NCI-H1436 treated with DMSO at 0.1 percent for 48 hours (cell line): ENCODE results near the gene GRPR.
"Not testable (repeated sequence)": the region's sequence is repeated elsewhere in the genome, so short reads cannot be mapped to it uniquely, and the experiment has no call there.

Source experiments
- DNase-seq: peaks from one replicate; lab custom pipeline; 2025; lab: John Stamatoyannopoulos, UW

The GRPR gene

DNA sequence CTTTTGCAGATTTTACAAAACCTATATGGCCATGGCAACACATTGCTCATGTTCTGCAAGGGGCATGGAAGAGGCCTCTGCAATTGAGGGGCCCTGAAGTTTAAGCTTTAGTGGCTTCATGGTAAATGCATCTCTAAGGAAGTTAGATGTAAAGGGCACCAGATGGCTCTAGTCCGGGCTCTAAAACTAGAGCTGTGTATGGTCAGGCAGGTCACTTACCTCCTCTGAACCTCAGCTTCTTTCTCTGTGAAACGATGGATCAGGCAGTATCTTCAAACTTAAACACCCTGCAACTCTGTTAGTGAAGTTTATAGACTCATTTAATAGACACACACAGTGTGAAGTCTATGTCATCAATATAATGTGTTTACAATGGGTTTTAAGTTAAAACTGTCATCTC is 53.9 kb downstream of the GRPR start:
- no peak for DNase-seq

DNA sequence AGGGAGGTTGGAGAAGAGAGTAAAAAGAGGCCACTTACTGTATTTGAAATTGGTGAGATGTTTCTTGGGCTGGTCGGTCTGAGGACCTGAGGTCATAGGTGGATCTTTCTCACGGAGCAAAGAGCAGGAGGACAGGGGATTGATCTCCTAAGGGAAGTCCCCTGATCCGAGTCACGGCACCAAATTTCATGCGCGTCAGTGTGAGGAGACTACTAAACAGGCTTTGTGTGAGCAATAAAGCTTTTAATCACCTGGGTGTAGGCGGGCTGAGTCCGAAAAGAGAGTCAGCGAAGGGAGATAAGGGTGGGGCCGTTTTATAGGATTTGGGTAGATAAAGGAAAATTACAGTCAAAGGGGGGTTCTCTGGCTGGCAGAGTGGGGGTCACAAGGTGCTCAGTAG is 60.5 kb downstream of the GRPR start:
- not testable (repeated sequence) for DNase-seq

DNA sequence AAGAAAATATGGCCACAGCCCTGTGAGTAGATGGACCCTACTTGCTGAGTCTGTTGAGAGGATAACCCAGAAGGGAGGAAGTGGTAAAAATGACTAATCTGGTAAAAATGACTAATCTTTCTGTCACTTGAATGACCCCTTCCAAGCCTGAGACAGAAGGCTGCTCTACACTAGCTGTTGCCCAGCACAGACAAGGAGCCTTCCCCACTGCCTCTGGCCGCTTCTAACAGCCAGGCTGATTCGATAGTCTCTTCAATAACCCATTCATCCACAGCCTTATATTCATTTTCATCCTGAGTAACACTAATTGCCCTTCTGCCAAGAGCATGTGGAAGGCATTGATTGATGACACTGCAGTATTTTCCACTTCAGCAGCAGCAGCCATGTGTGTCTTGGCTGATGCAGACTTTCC is 62.4 kb downstream of the GRPR start:
- peak; percentile 1 for DNase-seq

DNA sequence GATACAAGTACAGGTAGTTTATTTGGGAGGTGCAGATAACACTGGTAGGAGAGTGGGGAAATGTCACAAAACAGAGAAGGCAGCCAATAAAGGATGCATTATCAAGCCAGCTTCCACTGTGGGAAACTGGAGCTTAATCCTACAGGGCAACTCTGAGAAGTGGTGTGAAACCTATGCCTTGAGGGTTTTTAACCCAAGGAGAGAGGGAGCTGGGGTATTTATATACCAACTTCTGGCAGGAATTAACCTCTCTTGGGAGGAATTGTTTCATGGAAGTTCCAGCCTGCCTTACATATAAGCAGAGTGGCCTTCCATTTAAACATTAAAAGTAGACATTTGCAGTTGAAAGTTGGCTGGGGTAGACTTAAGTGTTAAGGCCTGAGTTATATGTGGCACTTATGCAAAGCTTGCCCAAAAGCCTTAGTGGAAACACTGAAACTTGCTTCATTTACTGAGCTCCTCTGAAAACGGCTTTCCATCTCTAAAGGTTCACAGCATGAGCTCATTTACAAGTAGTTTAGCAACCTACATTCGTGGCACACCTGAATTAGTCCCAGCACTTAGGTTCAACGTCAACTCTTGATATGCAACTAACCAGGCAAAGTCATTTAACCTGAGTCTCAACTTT is 63.1 kb downstream of the GRPR start:
- no peak for DNase-seq

DNA sequence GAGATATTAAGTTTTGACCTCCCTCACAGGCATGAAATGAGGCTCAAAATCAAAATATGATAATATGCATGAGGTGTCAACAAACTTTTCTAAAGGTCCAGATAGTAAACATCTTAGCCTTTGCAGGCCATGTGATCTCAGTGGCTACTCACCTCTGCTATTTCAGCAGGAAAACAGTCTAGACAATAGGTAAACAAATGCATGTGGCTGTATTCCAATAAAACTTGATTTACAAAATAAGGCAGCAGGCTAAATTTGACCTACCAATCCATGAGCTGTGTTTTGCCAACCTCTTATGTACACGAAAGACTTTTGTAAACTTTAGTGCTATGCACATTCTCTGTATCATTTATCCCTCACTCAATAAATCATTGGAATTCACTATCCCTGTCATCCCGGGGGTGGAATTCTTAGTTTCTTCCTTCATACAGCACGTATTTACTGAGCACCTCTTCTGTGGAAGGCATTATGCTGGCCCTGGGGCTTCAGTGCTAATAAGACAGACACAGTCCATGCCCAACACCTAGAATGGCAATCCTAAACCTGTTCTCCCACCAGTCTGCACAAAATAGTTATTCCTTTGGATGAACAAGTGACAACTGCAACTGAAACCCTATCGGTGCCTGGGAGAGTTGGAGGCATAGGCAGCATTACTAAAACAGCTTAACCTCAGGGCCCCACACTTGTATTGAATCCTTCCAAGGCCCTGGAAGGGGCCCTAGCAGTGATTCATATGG is 63.8 kb downstream of the GRPR start:
- no peak for DNase-seq

DNA sequence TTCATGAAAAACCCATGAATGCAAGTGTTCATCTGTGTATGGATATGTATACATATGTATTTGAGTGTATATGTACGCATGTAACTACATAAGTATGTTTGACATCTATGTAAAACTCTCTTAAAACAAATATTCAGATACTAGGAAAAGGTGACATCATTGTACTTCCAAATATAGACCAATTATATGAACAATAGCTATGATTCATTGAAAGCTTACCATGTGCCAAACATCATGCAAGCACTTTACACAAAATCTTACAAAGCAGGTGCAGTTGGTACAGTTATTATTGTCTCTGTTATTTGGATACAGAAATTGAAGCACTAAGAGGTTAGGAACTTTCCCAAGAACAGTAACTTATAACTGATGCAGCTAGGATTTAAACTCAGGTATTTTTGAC is 65.3 kb downstream of the GRPR start:
- peak; percentile 54 for DNase-seq

DNA sequence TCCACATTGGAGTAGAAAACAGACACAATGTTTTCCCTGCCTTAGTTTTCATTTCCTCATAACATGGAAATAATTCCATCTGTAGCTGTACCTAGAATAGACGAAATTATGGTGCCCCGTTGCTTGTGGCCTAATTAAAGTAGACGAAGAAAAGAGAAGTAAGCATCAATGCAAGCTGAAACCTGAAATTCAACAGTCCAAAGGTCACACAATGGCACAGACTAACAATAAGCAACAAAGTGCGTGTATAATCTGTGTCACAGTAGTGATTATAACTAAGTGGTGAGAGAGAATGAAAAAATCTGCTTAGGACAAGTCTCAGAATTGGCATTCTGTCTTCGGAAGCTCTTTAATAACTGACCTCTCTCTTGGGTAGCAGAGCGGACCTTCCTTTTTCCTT is 68.2 kb downstream of the GRPR start:
- DNase-seq: no peak

DNA sequence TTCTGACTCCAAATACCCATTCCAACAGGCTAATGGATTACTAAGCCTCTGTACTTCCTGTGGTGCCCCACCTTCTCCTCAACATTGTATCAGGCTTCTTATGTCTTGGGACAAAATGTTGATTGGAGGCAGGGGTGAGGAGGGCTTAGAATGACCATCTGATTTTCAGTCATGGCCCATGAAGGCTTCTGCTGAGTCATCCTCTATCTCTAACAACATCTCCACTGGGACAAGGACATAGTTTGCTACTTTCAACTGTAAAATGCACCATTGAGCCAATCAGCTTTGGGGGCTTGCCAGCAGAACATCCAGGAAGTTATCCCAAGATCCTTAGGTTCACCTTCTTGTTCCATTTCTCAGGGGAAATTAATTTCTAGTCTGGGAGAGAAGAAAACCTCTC is 73.5 kb downstream of the GRPR start:
- DNase-seq: no peak

DNA sequence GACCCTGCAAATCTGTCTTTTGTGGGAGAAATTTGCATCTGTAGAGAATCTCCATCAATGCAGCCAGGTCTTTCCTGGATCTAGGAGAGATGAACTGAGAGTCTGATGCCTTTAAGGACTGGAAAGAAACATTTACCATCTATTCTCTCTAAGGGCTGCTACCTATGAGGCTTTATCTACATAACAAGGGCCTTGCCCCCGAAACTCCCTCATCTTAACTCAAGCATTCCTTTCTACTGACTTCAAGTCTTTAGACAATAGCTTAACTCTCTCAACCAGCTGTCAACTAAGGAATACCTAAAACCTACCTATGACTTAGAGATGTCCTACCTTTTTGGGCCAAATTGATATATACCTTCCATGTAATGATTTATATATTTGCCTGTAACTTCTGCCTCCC is 76.0 kb downstream of the GRPR start:
- DNase-seq: no peak

DNA sequence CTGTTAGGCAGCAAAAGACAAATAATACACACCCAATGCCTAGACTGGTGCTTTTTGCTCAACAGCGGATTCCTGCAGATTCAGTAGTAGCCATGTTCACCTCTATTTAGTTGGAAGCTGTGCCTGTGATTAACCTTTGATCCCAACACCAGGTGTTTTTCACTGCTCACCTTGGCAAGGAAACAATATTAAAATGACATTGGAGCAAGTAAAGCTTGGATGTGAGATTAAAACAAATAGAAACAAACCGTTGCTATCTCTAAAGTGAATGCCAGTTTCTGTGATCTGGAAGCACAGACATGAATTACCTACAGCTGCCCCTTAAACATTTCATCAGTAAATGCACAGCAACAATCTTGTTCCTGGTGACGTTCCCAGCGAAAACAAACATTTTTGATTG is 79.6 kb downstream of the GRPR start:
- no peak for DNase-seq
